DND-41 (cell line): ENCODE data around the gene KRTAP22-1.

Experiments used
- ATAC-seq: fragments of 200-7000 bp; cut with Tn5 transposase; 3 replicates; pipeline ENCODE4 v1.9.1; 2021; ENCODE audit warnings: low read depth; ENCODE audit not compliant: insufficient read depth
- DNase-seq: peaks from one replicate; pipeline ENCODE4 v3.0.0-alpha.2; 2020
- H2AFZ ChIP-seq: 2 replicates; pipeline ENCODE4 v1.6.0; 2012; ENCODE audit warnings: low read depth, low read length
- H3K27ac ChIP-seq: 2 replicates; pipeline ENCODE4 v1.5.1; 2012; ENCODE audit warnings: low read length, inconsistent platforms
- H3K27me3 ChIP-seq: fragments of 200-600 bp; sonication (generic); 2 replicates; pipeline ENCODE4 v1.6.0; 2012; ENCODE audit warnings: low read length, mild to moderate bottlenecking, inconsistent platforms; ENCODE audit not compliant: insufficient read depth, poor library complexity
- H3K36me3 ChIP-seq: 2 replicates; pipeline ENCODE4 v1.5.1; 2012; ENCODE audit warnings: low read length, inconsistent platforms; ENCODE audit not compliant: insufficient read depth
- H3K4me1 ChIP-seq: 2 replicates; pipeline ENCODE4 v1.5.1; 2012; ENCODE audit warnings: mild to moderate bottlenecking, low read length; ENCODE audit not compliant: insufficient read depth
- H3K4me2 ChIP-seq: 2 replicates; pipeline ENCODE4 v1.6.0; 2012; ENCODE audit warnings: mild to moderate bottlenecking, moderate library complexity, low read length, inconsistent platforms; ENCODE audit not compliant: insufficient read depth
- H3K4me3 ChIP-seq, 2 experiments: fragments of 200-600 bp in 1 of 2; shearing (Covaris generic) in 1 of 2; 2 replicates each; pipeline ENCODE4 v1.5.1; 2012 to 2016; ENCODE audit warnings: inconsistent platforms in 2 of 2, low read length in 2 of 2, mild to moderate bottlenecking in 2 of 2, low read depth in 1 of 2, moderate library complexity in 1 of 2
- H3K79me2 ChIP-seq: 2 replicates; pipeline ENCODE4 v1.6.0; 2012; ENCODE audit warnings: low read length, inconsistent platforms; ENCODE audit not compliant: insufficient read depth
- H3K9ac ChIP-seq: 2 replicates; pipeline ENCODE4 v1.6.0; 2012; ENCODE audit warnings: low read depth, mild to moderate bottlenecking, inconsistent platforms, low read length, moderate library complexity
- H3K9me3 ChIP-seq: 2 replicates; pipeline ENCODE4 v1.5.1; 2012; ENCODE audit warnings: low read length, moderate library complexity, mild to moderate bottlenecking, inconsistent platforms; ENCODE audit not compliant: insufficient read depth, severe bottlenecking
- H4K20me1 ChIP-seq: 2 replicates; pipeline ENCODE4 v1.6.0; 2012; ENCODE audit warnings: low read length; ENCODE audit not compliant: insufficient read depth
- EZH2 ChIP-seq: IDR thresholded peaks from 3 replicates; pipeline ENCODE4 v1.6.1; 2012; ENCODE audit warnings: borderline replicate concordance, low read depth, mild to moderate bottlenecking, moderate library complexity, low read length, inconsistent platforms; ENCODE audit not compliant: severe bottlenecking
- TF ChIP-seq, protein P1 (sequence below): IDR thresholded peaks from 2 replicates; pipeline ENCODE4 v1.5.1; 2012; ENCODE audit warnings: borderline replicate concordance, low read length, moderate library complexity, mild to moderate bottlenecking; ENCODE audit not compliant: poor library complexity, severe bottlenecking; ENCODE audit errors: extremely low read depth

The KRTAP22-1 gene

DNA sequence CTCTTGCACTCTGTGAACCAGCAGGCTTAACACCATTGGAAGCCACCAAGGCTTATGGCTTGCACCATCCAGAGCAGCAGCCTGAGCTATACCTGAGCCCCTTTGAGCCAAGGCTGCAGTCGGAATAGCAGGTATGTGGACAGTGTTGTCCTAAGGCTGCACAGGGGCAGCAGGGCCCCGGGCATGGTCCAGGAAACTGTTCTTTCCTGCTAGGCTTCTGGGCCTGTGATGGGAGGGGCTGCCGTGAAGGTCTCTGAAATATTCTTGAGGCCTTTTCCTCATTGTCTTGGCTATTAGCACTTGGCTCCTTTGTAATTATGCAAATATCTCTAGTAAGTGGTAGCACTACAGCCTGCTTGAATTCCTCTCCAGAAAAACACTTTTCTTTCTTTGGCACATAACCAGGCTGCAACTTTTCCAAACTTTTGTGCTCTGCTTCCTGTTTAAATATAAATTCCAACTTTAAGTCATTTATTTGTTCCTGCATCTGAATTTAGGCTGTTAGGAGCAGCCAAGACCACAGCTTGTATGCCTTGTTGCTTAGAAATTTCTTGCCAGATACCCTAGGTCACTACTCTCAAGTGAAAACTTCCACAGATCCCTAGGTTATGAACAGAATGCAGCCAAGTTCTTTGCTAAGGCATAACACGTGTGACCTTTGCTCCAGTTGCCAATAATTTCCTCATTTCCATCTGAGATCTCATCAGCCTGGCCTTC is 24.7 kb downstream of the KRTAP22-1 start:
- Histone ChIP-seq H3K36me3 (no peaks in the 10 kb centered on the region), H3K9ac (no peak overlapping the region), H2AFZ (no peak overlapping the region), H4K20me1 (no peaks in the 10 kb centered on the region), H3K4me2 (no peak overlapping the region), H3K4me1 (no peaks in the 10 kb centered on the region), H3K27ac (no peak overlapping the region), H3K4me3 (no peak overlapping the region), H3K9me3 (no peaks in the 10 kb centered on the region), H3K27me3 (no peaks in the 10 kb centered on the region), H3K79me2 (no peaks in the 10 kb centered on the region)
- ATAC-seq (no peak), DNase-seq (no peak)
- TF ChIP-seq, protein P1, sequence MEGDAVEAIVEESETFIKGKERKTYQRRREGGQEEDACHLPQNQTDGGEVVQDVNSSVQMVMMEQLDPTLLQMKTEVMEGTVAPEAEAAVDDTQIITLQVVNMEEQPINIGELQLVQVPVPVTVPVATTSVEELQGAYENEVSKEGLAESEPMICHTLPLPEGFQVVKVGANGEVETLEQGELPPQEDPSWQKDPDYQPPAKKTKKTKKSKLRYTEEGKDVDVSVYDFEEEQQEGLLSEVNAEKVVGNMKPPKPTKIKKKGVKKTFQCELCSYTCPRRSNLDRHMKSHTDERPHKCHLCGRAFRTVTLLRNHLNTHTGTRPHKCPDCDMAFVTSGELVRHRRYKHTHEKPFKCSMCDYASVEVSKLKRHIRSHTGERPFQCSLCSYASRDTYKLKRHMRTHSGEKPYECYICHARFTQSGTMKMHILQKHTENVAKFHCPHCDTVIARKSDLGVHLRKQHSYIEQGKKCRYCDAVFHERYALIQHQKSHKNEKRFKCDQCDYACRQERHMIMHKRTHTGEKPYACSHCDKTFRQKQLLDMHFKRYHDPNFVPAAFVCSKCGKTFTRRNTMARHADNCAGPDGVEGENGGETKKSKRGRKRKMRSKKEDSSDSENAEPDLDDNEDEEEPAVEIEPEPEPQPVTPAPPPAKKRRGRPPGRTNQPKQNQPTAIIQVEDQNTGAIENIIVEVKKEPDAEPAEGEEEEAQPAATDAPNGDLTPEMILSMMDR: no peak
- no peak for TF ChIP-seq EZH2

DNA sequence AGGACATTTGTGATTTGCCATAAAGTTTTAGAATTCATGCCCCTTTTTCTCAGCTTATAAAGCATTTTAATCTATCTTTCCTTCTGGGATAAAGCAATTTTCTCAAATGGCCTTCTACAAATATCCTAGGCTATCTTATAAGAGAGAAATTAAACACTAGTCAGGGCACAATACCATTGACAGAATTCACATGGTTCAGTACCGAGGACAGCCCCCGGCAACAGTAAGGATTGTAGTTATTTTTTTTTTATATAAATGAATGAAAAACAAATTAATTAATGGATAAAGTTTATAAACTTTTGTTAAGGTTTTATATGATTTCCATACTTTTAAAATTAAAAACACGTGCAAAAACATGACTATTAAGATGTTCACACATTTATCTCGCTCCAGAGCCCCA is 27.2 kb downstream of the KRTAP22-1 start:
- TF ChIP-seq EZH2: no peak
- TF ChIP-seq, protein P1: no peak
- H4K20me1 ChIP-seq: no peaks in the 10 kb centered on the region
- no peaks in the 10 kb centered on the region for H3K36me3 ChIP-seq
- ATAC-seq (no peak), DNase-seq (no peak)
- no peaks in the 10 kb centered on the region for H3K27me3 ChIP-seq
- H3K9me3 ChIP-seq: no peaks in the 10 kb centered on the region
- no peaks in the 10 kb centered on the region for H3K79me2 ChIP-seq
- H3K4me1 ChIP-seq: no peaks in the 10 kb centered on the region
- no peak overlapping the region for H3K9ac ChIP-seq
- no peak overlapping the region for H3K4me3 ChIP-seq
- no peak overlapping the region for H2AFZ ChIP-seq
- no peak overlapping the region for H3K4me2 ChIP-seq
- no peak overlapping the region for H3K27ac ChIP-seq

DNA sequence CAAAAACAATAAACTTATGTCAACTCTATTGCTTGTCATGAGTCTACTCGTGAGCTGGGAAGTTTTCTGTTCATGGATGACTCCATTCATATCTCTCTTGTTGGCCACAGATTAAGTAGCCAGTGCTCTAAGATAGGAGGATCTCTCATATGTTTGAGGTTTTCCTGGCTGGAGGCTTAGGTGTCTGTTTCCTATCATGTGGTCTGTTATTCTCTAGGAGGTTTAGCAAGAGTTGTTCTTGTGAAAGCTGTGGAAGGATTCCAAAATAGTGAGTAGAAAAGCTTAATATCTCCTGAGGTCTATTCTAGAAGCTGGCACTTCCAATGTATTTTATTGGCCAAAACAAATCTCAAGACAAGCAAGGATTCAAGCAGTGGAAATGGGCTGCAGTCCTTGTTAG is 28.3 kb downstream of the KRTAP22-1 start:
- TF ChIP-seq EZH2: no peak
- H4K20me1 ChIP-seq: no peaks in the 10 kb centered on the region
- H3K36me3 ChIP-seq: no peaks in the 10 kb centered on the region
- no peaks in the 10 kb centered on the region for H3K4me1 ChIP-seq
- H3K79me2 ChIP-seq: no peaks in the 10 kb centered on the region
- no peak overlapping the region for H3K4me3 ChIP-seq
- no peak overlapping the region for H3K27ac ChIP-seq
- H3K4me2 ChIP-seq: no peak overlapping the region
- no peak for DNase-seq
- no peak for ATAC-seq
- no peak overlapping the region for H2AFZ ChIP-seq
- no peaks in the 10 kb centered on the region for H3K9me3 ChIP-seq
- no peak overlapping the region for H3K9ac ChIP-seq
- no peaks in the 10 kb centered on the region for H3K27me3 ChIP-seq

DNA sequence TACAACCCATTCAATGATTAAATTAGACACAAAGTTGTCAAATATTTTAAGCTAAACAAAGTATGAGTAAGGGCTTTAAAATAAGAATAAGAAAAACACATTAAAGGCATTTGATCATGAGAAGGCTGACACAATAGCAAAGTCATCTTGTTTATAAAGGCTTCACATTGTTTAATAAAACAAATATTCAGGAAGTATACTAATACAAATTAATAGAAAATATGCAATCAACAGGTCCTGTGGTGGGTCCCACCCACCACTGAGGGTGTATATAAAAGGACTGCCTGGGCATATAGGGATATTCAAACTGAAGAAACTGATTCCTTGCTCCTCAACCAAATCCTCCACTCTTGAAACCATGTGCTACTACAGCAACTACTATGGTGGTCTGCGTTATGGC is 34.0 kb downstream of the KRTAP22-1 start, which contains the start of gene KRTAP20-2:
Gene KRTAP20-2, plus strand, starts transcription at position 301 of the 400 bp plus-strand sequence. Its CDS starts 58 bp downstream, at position 359.
- Histone ChIP-seq H3K36me3 (no peaks in the 10 kb centered on the region), H3K27me3 (no peaks in the 10 kb centered on the region), H3K4me3 (no peak within 1 kb of the TSS), H3K4me2 (no peak within 1 kb of the TSS), H3K9me3 (no peaks in the 10 kb centered on the region), H3K79me2 (no peaks in the 10 kb centered on the region), H3K9ac (no peak within 1 kb of the TSS), H3K4me1 (no peaks in the 10 kb centered on the region), H3K27ac (no peak within 1 kb of the TSS), H4K20me1 (no peaks in the 10 kb centered on the region), H2AFZ (no peak within 1 kb of the TSS)
- TF ChIP-seq EZH2: no peak
- TF ChIP-seq, protein P1: no peak
- DNase-seq (no peak), ATAC-seq (no peak)
